Keratinocyte (primary cell): ENCODE results near the gene TAPT1. TPM values are rescaled to one million over a fixed set of nuclear protein-coding genes. Genes with fewer than 3 reads are reported as not detected.

Experiments
- DNase-seq: peaks from one replicate; pipeline ENCODE4 v3.0.0-alpha.2; 2011; ENCODE audit warnings: low read depth, missing footprints, low spot score
- FAIRE-seq: peaks from 2 replicates; lab custom pipeline; 2011; peaks lifted over from hg19 to GRCh38; lab: Jason Lieb, UNC
- H2AFZ ChIP-seq: 2 replicates; pipeline ENCODE4 v1.6.0; 2012; ENCODE audit warnings: low read length, control low read depth, inconsistent platforms; ENCODE audit not compliant: control insufficient read depth
- H3K27ac ChIP-seq: 2 replicates; pipeline ENCODE4 v1.5.1; 2011; ENCODE audit warnings: low read length; ENCODE audit not compliant: control insufficient read depth, insufficient read depth
- H3K27me3 ChIP-seq: 3 replicates; pipeline ENCODE4 v1.6.0; 2011; ENCODE audit warnings: low read length; ENCODE audit not compliant: control insufficient read depth, insufficient read depth; ENCODE audit errors: extremely low read depth
- H3K36me3 ChIP-seq, 2 experiments: 2 replicates in 1 of 2; 3 replicates in 1 of 2; pipeline ENCODE4 v1.5.1; 2011; ENCODE audit warnings: low read length in 2 of 2, mild to moderate bottlenecking in 1 of 2; ENCODE audit not compliant: control insufficient read depth in 2 of 2, insufficient read depth in 2 of 2; ENCODE audit errors: extremely low read depth in 1 of 2
- H3K4me1 ChIP-seq: 3 replicates; pipeline ENCODE4 v1.5.1; 2011; ENCODE audit warnings: low read length; ENCODE audit not compliant: control insufficient read depth, insufficient read depth; ENCODE audit errors: extremely low read depth
- H3K4me2 ChIP-seq: 3 replicates; pipeline ENCODE4 v1.6.0; 2011; ENCODE audit warnings: low read depth, low read length; ENCODE audit not compliant: control insufficient read depth, insufficient read depth; ENCODE audit errors: extremely low read depth
- H3K4me3 ChIP-seq, 3 experiments: fragments of 200-600 bp in 1 of 3; sonication (generic) in 1 of 3; 2 replicates in 2 of 3; 3 replicates in 1 of 3; pipeline ENCODE4 v1.5.1; 2011 to 2016; ENCODE audit warnings: low read length in 3 of 3, mild to moderate bottlenecking in 3 of 3, control low read depth in 2 of 3, inconsistent platforms in 1 of 3, low read depth in 1 of 3, mixed read lengths in 1 of 3, mixed run types in 1 of 3, moderate library complexity in 1 of 3; ENCODE audit not compliant: control insufficient read depth in 2 of 3, insufficient read depth in 2 of 3; ENCODE audit errors: extremely low read depth in 1 of 3
- H3K79me2 ChIP-seq: 2 replicates; pipeline ENCODE4 v1.6.0; 2012; ENCODE audit warnings: low read length; ENCODE audit not compliant: control insufficient read depth, insufficient read depth
- H3K9ac ChIP-seq: 3 replicates; pipeline ENCODE4 v1.6.0; 2011; ENCODE audit warnings: low read length; ENCODE audit not compliant: control insufficient read depth, insufficient read depth; ENCODE audit errors: extremely low read depth
- H3K9me1 ChIP-seq: 3 replicates; pipeline ENCODE4 v1.6.0; 2011; ENCODE audit warnings: low read length; ENCODE audit not compliant: control insufficient read depth, insufficient read depth; ENCODE audit errors: extremely low read depth
- H3K9me3 ChIP-seq: 2 replicates; pipeline ENCODE4 v1.5.1; 2012; ENCODE audit warnings: low read depth, low read length; ENCODE audit not compliant: control insufficient read depth
- H4K20me1 ChIP-seq: 3 replicates; pipeline ENCODE4 v1.6.0; 2011; ENCODE audit warnings: low read length; ENCODE audit not compliant: control insufficient read depth, insufficient read depth; ENCODE audit errors: extremely low read depth
- CTCF ChIP-seq, 3 experiments: IDR thresholded peaks in 1 of 3; conservative IDR thresholded peaks in 1 of 3; optimal IDR thresholded peaks in 1 of 3; 2 replicates in 2 of 3; 3 replicates in 1 of 3; pipeline versions ENCODE3 to v1.5.1; 2011; ENCODE audit warnings: low read length in 3 of 3, mild to moderate bottlenecking in 3 of 3, moderate library complexity in 2 of 3, control low read depth in 1 of 3, inconsistent platforms in 1 of 3; ENCODE audit not compliant: insufficient read depth in 2 of 3; ENCODE audit errors: extremely low read depth in 1 of 3
- EZH2 ChIP-seq: IDR thresholded peaks from one replicate; pipeline ENCODE4 v1.6.1; 2012; ENCODE audit warnings: inconsistent platforms, mild to moderate bottlenecking, low read length, moderate library complexity
- dilution Hi-C: fragments of 300-500 bp; cut with MboI; formaldehyde crosslinking; loops from one replicate; pipeline ENCODE4 v1.7.0; 2020; ENCODE audit warnings: low sequenced_read_pairs; ENCODE audit not compliant: extremely low pct_ligation_motif_present
- polyA plus RNA-seq, 5 experiments: library from polyadenylated mRNA; depleted of rRNA in 3 of 5; stranded (reverse) in 3 of 5; stranded (forward) in 1 of 5; unstranded in 1 of 5; fragments of >200 nt; gene quantifications; 1 replicate in 1 of 5; 2 replicates in 3 of 5; 3 replicates in 1 of 5; pipeline versions ENCODE4 v1.2.1 to v1.2.3, GENCODE V29; 2011 to 2012; ENCODE audit warnings: missing spikeins in 2 of 5, low read depth in 1 of 5, low replicate concordance in 1 of 5

The TAPT1 gene
- polyA plus RNA-seq, 1 donor (not counting 4 experiments of a cell fraction or from before 2014, with no cell fraction given), result 10.7 TPM

GRCh38 chr4:16117164-16117563 is 109.1 kb downstream of the TAPT1 start:
- Histone ChIP-seq H3K4me3 (no peak overlapping the region), H3K27ac (no peak overlapping the region), H2AFZ (no peak overlapping the region), H3K79me2 (no peaks in the 10 kb centered on the region), H3K9me3 (no peaks in the 10 kb centered on the region), H3K4me2 (no peak overlapping the region), H3K27me3 (no peaks in the 10 kb centered on the region), H4K20me1 (no peaks in the 10 kb centered on the region), H3K4me1 (no peaks in the 10 kb centered on the region), H3K9ac (no peak overlapping the region), H3K9me1 (no peaks in the 10 kb centered on the region), H3K36me3 (no peaks in the 10 kb centered on the region)
- DNase-seq, result no peak
- dilution Hi-C loops, result no loop called here
- FAIRE-seq, result no peak
- TF ChIP-seq CTCF (optimal IDR thresholded peaks at IDR 0.05 in 1 of 3, IDR thresholded peaks at IDR 0.05 in 1 of 3, conservative IDR thresholded peaks at IDR 0.05 in 1 of 3; ENCODE audit: extremely low read depth in 1 of 3, insufficient read depth in 2 of 3, low read length in 3 of 3), result no peak
- TF ChIP-seq EZH2, result no peak

GRCh38 chr4:16116493-16116990 is 109.7 kb downstream of the TAPT1 start:
- Histone ChIP-seq H3K4me1 (no peaks in the 10 kb centered on the region), H3K9ac (no peak overlapping the region), H3K9me1 (no peaks in the 10 kb centered on the region), H3K9me3 (no peaks in the 10 kb centered on the region), H3K36me3 (no peaks in the 10 kb centered on the region), H3K27me3 (no peaks in the 10 kb centered on the region), H3K27ac (no peak overlapping the region), H3K4me3 (no peak overlapping the region), H3K79me2 (no peaks in the 10 kb centered on the region), H4K20me1 (no peaks in the 10 kb centered on the region), H2AFZ (no peak overlapping the region), H3K4me2 (no peak overlapping the region)
- no peak for DNase-seq
- TF ChIP-seq EZH2 (no peak), CTCF (optimal IDR thresholded peaks at IDR 0.05 in 1 of 3, IDR thresholded peaks at IDR 0.05 in 1 of 3, conservative IDR thresholded peaks at IDR 0.05 in 1 of 3; ENCODE audit: extremely low read depth in 1 of 3, insufficient read depth in 2 of 3, low read length in 3 of 3) (no peak)
- dilution Hi-C loops, result no loop called here
- no peak for FAIRE-seq
